Glutamatergic neuron (in vitro differentiated cells): Measurements from ENCODE around the gene TAF13. TPM values are rescaled to one million over a fixed set of nuclear protein-coding genes. Genes with fewer than 3 reads are reported as not detected.

Experiments used
- DNase-seq: peaks from one replicate; pipeline ENCODE4 v3.0.0; 2022
- H3K27ac Mint-ChIP-seq: one replicate; pipeline ENCODE4 v1.8.0; 2020; ENCODE audit warnings: mild to moderate bottlenecking, mixed read lengths, inconsistent platforms; ENCODE audit not compliant: unreplicated experiment
- H3K27me3 Mint-ChIP-seq: one replicate; pipeline ENCODE4 v1.8.0; 2020; ENCODE audit warnings: mild to moderate bottlenecking, moderate library complexity, mixed read lengths, inconsistent platforms; ENCODE audit not compliant: unreplicated experiment
- H3K36me3 Mint-ChIP-seq: one replicate; pipeline ENCODE4 v1.8.0; 2020; ENCODE audit warnings: mild to moderate bottlenecking, mixed read lengths, inconsistent platforms; ENCODE audit not compliant: unreplicated experiment
- H3K4me1 Mint-ChIP-seq: one replicate; pipeline ENCODE4 v1.8.0; 2020; ENCODE audit warnings: mild to moderate bottlenecking, low read depth, mixed read lengths, inconsistent platforms; ENCODE audit not compliant: unreplicated experiment
- H3K4me3 Mint-ChIP-seq: one replicate; pipeline ENCODE4 v1.8.0; 2020; ENCODE audit warnings: mild to moderate bottlenecking, mixed read lengths, inconsistent platforms; ENCODE audit not compliant: unreplicated experiment
- H3K9me3 Mint-ChIP-seq: one replicate; pipeline ENCODE4 v1.8.0; 2020; ENCODE audit warnings: mild to moderate bottlenecking, moderate library complexity, mixed read lengths, inconsistent platforms; ENCODE audit not compliant: unreplicated experiment
- CTCF ChIP-seq: fragments of 200-600 bp; sonication (generic); IDR thresholded peaks from one replicate; pipeline ENCODE4 v1.5.0; 2021; ENCODE audit not compliant: partially characterized antibody, unreplicated experiment
- total RNA-seq: library from RNA; stranded (reverse); fragmentation: NEBNext Ultra II Directional; extraction: Animal tissue kit (Norgen Biotek cat#: 25700); gene quantifications from one replicate; pipeline ENCODE4 v1.2.1, GENCODE V29; 2021; ENCODE audit not compliant: unreplicated experiment

TAF13 gene
- total RNA-seq, 1 donor from 2014 or later = 66.0 TPM

- Mint-ChIP-seq H3K4me3 (peak overlapping the region; percentile 93), H3K4me1 (peaks cover 16% of the 10 kb centered on the region), H3K27ac (peak overlapping the region; percentile 91), H3K9me3 (no peaks in the 10 kb centered on the region), H3K27me3 (no peaks in the 10 kb centered on the region), H3K36me3 (no peaks in the 10 kb centered on the region)
- no peak for DNase-seq
- TF ChIP-seq CTCF = no peak
Observed at GRCh38 chr1:109091839-109092193, 16.0 kb upstream of the TAF13 start.

GRCh38 chr1:109091078-109091838 is 15.5 kb upstream of the TAF13 start:
- H3K4me1 Mint-ChIP-seq = peaks cover 16% of the 10 kb centered on the region
- no peaks in the 10 kb centered on the region for H3K9me3 Mint-ChIP-seq
- peak overlapping the region; percentile 93 for H3K4me3 Mint-ChIP-seq
- peak overlapping the region; percentile 91 for H3K27ac Mint-ChIP-seq
- DNase-seq = no peak
- H3K27me3 Mint-ChIP-seq = no peaks in the 10 kb centered on the region
- no peaks in the 10 kb centered on the region for H3K36me3 Mint-ChIP-seq
- no peak for TF ChIP-seq CTCF

GRCh38 chr1:109090196-109091077 is 14.6 kb upstream of the TAF13 start, which contains the start of gene TMEM167B:
Gene TMEM167B (plus strand): TSS chr1:109090764. CDS start chr1:109090873, 109 bp downstream.
- Mint-ChIP-seq H3K9me3 (no peaks in the 10 kb centered on the region), H3K27me3 (no peaks in the 10 kb centered on the region), H3K4me3 (peak within 1 kb of the TSS; percentile 93), H3K27ac (peak within 1 kb of the TSS; percentile 92), H3K4me1 (peaks cover 16% of the 10 kb centered on the region), H3K36me3 (no peaks in the 10 kb centered on the region)
- no peak for TF ChIP-seq CTCF
- DNase-seq = peak; percentile 91

- DNase-seq = peak; percentile 82
- H3K27me3 Mint-ChIP-seq = no peaks in the 10 kb centered on the region
Observed at GRCh38 chr1:109089242-109090015, 13.6 kb upstream of the TAF13 start.

More at GRCh38 chr1:109089242-109090015, 13.6 kb upstream of the TAF13 start:
- TF ChIP-seq CTCF = peak; percentile 31
- Mint-ChIP-seq H3K36me3 (no peaks in the 10 kb centered on the region), H3K4me1 (peaks cover 16% of the 10 kb centered on the region), H3K9me3 (no peaks in the 10 kb centered on the region), H3K27ac (peak overlapping the region; percentile 92), H3K4me3 (peak overlapping the region; percentile 93)
